Stimulated activated CD4-positive, alpha-beta T cell treated with anti-CD3 and anti-CD28 coated beads, Interleukin-2, amount 100 ng/mL, for 4 hours (primary cell): Measurements from ENCODE around the gene C1QTNF12.
"Not testable (repeated sequence)": the region's sequence is repeated elsewhere in the genome, so short reads cannot be mapped to it uniquely, and the experiment has no call there.

Source experiments
- DNase-seq: peaks from one replicate; pipeline ENCODE4 v3.0.0-alpha.2; 2020; ENCODE audit warnings: low read depth

Gene C1QTNF12

DNA sequence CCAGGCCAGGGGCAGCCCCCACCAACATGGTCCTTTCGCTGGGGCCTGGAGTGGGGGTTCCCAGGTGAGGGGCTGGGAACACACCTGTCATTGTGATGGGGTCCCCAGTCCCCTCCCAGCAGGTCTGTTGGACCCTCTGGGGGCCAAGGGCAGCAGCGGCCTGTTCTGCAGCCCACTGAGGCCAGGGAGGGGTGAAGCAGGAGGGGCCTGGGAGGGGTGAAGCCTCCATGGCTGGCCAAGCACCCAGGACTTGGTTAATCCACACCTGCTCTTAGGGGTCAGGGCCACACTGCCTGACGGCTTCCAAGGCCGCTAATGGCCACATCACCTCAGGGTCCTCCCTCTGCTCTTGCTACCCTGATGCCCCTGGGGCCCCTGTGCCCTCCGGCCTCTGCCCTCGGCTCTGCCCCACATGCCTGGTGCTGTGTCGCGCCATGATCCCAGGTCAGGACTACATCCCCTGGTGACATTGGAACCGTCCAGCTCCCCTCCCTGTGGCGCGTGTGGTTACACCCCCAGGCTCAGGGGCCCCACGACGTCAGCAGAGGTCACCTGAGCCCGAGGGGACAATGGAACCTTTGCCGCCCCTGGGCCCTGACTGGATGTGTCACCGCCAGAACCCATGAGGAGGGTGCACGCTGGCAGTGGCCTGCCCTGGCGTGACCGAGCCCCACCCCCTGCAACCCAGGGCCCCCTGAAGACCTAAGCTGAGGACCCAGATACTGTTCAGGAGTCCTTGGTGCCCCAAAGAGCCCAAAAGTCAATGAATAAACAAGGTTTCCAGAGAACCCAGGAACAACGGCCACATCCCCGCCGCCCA lies 47.2 kb downstream of the C1QTNF12 start:
- DNase-seq: no peak

DNA sequence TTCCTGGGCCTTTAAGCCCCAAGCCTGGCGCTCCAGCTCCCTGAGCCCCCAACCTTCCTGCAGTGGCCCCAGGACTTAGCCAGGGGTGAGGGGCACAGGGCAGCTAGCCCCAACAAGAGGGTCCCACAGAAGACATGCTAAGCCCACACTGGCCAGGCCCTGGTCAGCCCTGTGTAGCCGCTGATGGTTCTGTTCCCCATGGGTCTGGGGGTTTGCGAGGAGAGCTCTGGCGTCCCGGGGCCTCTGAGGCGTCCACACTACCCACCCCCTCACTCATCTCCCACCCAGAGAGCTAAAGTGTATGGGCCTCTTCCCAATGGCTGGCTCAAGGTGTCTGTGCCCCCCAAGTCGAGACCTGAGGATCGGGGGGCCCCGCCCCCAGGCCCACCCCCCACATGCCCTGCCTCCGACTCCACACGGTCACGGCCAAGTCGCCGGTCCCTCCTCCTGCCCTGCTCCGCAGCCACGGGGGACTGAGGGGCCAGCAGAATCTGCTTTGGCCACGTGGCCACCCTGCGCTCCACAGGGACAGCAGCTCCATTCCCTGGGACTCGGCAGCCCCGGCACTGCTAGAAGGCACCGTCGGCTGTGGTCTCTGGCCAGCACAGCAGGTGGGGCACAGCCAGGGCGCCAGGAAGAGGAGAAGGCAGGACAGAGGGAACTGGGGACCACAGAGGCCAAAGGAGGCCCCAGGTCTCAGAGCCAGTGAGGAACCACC lies 47.9 kb downstream of the C1QTNF12 start:
- DNase-seq: no peak

DNA sequence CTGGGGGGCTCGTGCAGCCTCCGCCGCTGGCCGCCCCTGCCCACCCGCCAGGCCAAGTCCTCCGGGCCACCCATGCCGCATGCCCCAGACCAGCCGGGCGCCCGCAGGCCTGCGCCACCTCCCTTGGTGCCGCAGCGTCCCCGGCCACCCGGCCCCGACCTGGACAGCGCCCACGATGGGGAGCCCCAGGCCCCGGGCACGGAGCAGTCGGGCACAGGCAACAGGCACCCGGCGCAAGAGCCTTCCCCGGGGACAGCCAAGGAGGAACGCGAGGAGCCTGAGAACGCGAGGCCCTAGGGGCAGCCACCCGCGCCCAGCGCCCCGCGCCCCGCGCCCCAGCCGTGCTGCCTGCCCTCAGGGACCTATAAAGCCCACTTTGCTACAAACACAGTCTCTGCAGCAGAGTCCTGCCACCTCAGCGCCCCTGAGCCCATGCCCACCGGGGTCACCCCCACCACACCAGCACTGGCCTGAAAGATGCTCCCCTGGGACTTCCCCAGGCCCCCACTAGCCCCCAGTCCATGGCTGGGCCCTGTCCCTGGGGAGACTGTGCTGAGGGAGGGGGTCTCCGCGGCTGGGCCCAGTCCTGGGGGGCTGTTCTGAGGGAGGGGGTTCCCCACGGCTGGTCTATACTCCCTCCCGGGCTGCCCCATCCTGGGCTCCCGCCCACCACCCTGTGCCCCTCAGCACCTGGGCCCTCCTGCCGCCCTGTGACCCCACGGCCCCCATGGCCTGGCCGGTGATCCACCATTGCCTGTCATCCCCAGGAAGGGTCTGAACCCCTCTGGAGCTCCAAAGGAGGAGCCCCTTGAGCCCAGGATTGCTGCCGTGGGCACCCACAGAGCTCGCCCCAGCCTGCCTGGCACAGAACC lies 48.7 kb downstream of the C1QTNF12 start:
- no peak for DNase-seq

DNA sequence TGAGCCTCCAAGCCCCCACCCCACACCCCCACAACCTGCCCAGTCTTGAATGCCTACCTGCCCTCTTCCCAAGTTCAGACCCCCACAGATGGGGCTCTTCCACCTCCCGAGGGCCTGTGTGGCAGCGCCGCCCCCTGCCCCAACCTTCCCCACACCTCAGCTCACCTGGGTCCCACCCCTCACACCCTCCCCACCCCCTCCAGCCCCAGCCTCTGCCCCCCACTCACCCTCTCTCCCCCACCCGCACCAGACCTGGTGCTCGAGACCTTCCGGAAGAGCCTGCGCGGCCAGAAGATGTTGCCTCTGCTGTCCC lies 49.4 kb downstream of the C1QTNF12 start:
- no peak for DNase-seq

DNA sequence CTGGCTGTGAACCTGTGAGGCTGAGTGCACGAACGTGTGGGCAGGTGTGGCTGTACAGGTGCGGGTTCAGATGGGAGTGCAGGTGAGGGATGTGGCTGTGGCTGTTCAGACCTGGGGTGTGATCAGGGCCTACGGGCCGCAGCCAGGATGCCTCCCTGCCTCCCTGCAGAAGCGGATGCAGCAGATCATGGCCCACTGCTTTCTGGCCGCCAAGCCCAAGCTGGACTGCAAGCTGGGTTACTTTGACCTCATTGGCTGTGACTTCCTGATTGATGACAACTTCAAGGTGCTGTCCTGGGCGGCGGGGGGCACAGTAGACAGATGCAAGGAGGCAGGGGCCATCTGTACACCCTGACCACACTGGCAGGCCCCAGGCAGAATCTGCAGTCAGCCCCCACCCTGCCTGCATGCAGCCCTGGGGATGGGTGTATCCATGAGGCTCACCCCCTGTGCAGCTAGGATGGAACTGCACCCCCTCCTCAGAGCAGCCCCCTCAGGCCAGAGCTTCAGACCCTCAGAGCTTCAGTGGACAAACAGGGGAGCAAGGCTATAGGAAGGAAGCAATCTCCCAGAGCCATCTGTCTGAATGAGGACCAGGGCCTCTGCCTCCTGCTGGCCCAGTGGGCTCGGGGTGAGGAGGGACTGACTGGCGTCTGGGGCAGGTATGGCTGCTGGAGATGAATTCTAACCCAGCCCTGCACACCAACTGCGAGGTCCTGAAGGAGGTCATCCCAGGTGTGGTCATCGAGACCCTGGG lies 49.9 kb downstream of the C1QTNF12 start:
- DNase-seq: no peak

DNA sequence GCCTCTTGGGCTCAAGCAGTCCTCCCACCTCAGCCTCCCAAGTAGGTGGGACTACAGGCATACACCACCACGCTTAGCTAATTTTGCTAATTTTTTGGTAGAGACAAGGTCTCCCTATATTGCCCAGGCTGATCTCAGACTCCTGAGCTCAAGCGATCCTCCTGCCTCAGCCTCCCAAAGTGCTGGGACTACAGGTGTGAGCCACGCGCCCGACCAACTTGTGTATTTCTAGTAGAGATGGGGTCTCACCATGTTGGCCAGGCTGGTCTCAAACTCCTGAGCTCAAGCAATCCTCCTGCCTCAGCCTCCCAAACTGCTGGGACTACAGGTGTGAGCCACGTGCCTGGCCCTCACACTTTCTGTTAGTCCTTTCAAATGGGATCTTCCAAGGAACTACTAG lies 50.8 kb downstream of the C1QTNF12 start:
- DNase-seq: not testable (repeated sequence)

DNA sequence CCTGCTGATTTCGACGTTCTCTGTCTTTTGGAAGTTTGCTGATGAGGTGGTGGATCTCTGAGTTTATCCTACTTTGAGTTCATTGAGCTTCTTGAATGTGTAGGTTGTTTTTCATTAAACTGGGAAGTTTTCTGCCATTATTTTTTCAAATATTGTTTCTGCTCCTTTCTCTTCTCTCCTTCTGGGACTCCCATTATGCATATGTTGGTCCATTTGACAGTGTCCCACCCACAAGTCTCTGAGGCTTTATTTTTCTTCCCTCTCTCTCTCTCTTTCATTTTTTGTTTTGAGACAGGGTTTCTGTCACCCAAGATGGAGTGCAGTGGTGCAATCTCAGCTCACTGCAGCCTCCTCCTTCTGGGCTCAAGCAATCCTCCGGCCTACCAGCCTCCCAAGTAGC lies 51.8 kb downstream of the C1QTNF12 start:
- no peak for DNase-seq
